Measurements from ENCODE around the gene EPB41L2.

DNA sequence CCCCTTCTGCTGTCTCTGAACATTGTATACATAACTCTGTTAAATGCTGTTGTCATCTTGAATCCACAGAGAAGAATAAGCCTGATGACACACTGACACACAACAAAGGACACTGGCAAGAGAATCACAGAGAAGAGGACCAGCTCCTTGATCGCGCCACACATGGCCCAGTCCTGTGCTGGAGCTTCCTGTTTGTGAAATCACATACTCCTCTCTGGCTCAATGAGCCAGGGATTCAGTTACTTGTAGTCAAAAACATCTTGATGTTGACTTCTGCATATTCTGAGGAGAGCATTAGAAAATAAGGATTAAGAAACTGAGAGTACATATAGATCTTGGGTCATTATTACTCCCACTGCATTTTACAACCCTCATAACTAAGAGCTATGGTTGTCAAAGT, 100.1 kb downstream of the EPB41L2 start:
- TF ChIP-seq, protein P1, sequence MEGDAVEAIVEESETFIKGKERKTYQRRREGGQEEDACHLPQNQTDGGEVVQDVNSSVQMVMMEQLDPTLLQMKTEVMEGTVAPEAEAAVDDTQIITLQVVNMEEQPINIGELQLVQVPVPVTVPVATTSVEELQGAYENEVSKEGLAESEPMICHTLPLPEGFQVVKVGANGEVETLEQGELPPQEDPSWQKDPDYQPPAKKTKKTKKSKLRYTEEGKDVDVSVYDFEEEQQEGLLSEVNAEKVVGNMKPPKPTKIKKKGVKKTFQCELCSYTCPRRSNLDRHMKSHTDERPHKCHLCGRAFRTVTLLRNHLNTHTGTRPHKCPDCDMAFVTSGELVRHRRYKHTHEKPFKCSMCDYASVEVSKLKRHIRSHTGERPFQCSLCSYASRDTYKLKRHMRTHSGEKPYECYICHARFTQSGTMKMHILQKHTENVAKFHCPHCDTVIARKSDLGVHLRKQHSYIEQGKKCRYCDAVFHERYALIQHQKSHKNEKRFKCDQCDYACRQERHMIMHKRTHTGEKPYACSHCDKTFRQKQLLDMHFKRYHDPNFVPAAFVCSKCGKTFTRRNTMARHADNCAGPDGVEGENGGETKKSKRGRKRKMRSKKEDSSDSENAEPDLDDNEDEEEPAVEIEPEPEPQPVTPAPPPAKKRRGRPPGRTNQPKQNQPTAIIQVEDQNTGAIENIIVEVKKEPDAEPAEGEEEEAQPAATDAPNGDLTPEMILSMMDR (IDR thresholded peaks at IDR 0.05; ENCODE audit: poor library complexity) = no peak
- no peak for TF ChIP-seq EZH2 (IDR thresholded peaks at IDR 0.05; ENCODE audit: borderline replicate concordance)
- TF ChIP-seq EZH2phosphoT487 (IDR thresholded peaks at IDR 0.05; ENCODE audit: low read depth, severe bottlenecking, unreplicated experiment) = no peak
